ENCODE measurements around the gene CDH3. TPM values are rescaled to one million over a fixed set of nuclear protein-coding genes. Genes with fewer than 3 reads are reported as not detected.
"Not testable (repeated sequence)": the region's sequence is repeated elsewhere in the genome, so short reads cannot be mapped to it uniquely, and the experiment has no call there.

CDH3 gene
- total RNA-seq, 1 experiment from 2014 or later: not detected

DNA sequence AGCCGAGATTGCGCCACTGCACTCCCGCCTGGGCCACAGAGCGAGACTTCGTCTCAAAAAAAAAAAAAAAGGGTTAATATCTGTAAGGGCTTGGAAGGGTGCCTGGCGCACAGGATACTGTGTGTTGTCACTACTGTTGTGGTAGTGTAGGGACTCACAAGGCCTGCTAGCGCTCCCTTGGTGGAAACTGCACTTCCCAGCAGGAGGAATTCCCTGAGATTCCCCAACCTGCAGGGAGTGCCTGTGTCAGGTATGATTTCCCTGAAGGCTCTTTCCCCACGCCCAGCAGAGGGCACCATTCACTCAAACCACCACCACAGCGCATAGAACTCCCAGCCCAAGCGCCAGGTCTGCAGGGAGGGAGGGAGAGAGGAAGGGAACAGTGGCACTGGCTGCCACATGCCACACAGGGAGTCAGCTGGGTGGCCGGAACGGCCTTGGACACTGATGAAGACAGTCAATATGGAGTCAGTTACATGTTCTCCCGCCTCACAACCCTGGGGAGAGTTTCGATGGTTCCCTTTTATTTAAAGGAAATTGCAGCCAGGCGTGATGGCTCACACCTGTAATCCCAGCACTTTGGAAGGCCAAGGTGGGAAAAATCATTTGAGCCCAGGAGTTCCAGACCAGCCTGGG, 59.2 kb downstream of the CDH3 start:
- peak; percentile 82 for DNase-seq (ENCODE audit: low spot score)

DNA sequence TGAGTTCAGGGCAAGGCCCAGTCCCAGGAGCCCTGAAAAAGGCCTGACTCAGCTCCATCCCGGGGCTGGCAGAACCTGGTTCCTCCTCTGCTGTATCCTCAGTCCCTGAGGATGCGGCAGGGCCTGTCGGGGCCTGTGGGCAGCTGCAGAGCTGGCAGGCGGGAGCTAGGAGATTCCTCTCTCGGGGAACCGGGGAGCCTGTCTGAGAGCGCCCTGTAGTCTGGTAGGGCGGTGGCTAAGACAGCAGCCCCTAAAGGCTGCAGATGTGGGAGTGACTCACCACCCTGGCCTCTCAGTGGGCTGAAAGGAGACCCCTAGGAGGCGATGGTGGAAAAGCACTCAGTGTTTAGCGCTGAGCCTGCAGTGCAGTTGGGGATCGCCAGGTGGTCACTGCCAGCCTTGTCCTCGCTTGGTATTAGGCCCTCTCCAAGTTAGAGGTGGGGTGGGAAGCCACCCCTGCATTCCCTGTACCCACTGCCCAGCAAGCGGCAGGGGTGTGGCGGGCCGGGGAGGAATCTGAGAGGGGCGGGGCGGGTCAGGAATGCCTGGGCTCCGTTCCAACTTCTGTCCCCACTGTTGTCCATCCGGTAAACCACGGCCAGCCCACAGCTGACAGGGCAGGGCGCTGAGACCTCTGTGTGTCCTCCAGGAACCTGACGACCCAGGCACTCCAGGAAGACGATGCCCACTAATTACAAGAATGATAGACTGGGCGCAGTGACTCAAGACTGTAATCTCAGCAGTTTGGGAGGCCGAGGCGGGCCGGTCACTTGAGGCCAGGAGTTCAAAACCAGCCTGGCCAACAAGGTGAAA, 62.4 kb downstream of the CDH3 start:
- peak; percentile 84 for DNase-seq (ENCODE audit: low spot score)

DNA sequence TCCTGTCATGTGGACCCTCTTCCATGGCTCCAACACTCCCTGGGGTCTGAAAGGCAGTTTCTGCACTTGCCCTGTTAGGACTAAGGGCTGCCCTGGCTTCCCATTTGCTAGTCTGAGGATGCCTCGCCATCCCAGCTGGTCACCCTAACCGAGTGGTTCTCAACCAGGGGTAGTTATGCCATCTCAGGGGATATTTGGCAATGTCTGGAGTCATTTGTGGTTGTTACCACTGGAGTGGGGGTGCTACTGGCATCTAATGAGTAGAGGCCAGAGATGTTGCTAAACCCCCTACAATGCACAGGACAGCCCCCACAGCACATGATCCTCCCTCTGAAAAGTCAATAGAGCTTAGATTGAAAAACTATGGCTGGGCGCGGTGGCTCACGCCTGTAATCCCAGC, 65.1 kb downstream of the CDH3 start:
- DNase-seq (ENCODE audit: low spot score): no peak

DNA sequence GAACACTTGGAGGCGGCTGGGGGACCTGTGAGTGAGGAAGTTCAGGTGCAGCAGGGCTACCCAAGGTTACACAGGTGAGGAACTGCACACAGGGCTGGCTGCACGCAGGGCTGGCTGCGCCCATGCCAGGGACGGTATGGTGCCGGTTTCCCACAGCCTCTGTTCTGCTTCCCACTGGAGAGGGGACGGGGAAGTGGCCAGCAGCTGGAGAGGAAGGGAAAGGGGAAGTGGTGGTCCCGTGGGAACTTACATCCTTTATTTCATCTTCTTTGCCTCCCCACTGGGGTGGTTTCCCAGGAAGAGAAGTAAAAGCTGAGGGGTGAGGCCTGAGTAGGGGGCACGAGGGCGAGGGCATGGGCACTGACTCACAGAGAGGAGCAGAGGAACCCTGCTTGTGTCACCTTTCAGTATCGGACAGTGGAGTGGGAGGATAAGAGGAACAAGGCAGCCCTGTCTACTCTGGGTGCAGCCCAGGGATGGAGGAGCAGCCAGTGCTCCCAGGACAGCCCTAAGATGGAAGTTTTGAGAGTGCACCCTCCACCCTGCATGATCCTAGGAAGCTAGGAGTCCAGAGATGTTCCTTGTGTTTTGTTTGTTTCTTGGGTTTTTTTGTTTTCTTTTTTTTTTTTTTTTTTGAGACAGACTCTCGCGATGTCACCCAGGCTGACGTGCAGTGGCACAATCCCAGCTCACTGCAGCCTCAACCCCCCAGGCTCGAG, 66.5 kb downstream of the CDH3 start:
- no peak for DNase-seq (ENCODE audit: low spot score)

DNA sequence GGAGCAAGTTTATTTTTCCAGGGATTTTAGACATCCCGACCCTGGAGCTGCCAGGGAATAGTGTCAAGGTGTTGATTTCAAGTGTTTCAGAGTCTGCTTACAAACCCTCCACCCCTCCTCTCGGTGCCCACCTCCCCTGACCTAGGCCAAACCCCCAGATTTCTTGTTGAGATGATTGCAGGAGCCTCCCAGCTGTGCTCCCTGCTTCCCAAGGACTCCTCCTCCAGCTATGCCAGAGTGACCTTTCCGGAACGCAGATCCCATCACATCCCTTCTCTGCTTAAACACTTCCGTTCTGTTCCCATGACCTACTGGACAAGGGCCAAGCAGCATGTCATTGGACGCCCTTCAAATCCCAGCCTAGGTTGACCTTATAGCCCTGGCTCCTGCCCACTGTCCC, 68.3 kb downstream of the CDH3 start:
- no peak for DNase-seq (ENCODE audit: low spot score)

DNA sequence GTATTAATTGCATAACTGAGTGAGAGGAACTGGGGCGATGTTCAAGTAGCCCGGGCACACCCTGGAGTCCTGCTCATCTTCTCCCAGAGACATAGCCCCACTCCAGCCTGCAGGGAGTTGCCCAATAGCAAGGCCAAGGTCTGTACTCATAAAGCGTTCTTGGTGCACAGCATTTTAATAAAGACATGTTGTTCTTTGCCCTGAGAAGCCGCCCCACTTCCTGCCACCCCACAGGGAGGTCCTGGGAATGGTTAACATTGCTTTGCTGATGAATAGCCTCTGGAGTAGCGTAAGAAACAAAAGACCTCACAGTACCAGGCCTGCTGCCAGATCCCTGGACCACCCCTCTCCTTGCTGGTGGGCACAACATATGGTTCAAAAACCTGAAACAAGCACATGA, 70.4 kb downstream of the CDH3 start:
- DNase-seq (ENCODE audit: low spot score): no peak

DNA sequence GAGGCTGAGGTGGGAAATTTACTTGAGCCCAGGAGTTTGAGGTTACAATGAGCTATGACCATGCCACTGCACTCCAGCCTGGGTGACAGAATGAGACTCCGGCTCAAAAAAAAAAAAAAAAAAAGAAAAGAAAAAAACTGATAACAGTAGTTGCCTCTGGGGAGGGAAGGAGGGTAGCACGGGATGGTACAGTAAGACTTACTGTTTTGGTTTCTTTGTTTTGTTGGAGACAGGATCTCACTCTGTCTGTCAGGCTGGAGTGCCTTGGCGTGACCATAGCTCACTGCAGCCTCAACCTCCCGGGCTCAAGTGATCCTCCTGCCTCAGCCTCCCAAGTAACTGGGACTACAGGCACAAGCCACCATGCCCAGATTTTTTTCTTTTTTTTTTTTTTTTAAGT, 71.4 kb downstream of the CDH3 start:
- DNase-seq (ENCODE audit: low spot score): not testable (repeated sequence)

DNA sequence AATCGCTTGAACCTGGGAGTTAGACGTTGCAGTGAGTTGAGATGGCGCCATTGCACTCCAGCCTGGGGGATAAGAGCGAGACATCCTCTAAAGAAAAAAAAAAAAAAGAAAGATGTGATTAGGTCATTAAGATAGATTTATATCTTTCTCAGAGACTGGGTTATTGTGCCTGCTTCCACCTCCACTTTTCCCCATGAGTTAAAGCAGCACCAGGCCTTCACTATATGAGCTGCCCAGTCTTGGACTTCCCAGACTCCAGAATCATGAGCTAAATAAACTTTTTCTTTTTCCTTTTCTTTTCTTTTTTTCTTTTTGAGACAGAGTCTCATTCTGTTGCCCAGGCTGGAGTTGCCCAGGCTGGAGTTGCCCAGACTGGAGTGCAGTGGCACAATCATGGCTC, 72.6 kb downstream of the CDH3 start:
- DNase-seq (ENCODE audit: low spot score): no peak

DNA sequence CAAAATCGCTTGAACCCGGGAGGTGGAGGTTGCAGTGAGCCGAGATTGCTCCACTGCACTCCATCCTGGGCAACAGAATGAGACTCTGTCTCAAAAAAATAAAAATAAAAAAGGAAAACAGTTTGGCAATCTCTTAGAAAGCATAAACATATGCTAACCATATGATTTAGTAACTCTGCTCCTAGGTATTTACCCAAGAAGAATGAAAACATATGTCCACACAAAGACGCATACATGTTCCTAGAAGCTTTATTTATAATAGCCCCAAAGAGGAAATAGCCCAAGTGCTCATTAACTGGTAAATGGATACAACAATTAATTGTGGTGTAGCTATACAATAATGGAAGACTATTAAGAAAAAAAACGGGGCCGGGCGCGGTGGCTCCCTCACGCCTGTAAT, 73.5 kb downstream of the CDH3 start:
- DNase-seq (ENCODE audit: low spot score): no peak

DNA sequence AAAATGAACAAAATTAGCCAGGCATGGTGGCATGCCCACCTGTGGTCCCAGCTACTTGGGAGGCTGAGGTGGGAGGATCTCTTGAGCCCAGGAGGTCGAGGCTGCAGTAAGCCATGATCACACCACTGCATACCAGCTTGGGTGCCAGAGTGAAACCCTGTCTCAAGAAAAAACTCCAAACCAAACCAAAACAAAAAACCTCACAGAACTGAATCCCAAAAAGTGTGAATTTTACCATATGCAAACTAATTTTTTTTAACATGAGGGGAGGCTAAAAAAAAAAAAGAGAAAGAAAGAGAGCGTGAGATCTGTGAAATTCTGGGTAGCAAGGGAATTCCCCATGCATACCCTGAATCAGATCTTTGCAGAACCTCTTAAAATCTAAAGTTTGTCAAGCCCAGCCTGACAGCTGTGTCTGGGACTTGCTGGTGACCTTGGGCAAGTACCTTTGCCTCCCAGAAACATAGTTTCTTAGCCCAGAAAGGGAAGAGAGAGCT, 74.9 kb downstream of the CDH3 start:
- no peak for DNase-seq (ENCODE audit: low spot score)

DNA sequence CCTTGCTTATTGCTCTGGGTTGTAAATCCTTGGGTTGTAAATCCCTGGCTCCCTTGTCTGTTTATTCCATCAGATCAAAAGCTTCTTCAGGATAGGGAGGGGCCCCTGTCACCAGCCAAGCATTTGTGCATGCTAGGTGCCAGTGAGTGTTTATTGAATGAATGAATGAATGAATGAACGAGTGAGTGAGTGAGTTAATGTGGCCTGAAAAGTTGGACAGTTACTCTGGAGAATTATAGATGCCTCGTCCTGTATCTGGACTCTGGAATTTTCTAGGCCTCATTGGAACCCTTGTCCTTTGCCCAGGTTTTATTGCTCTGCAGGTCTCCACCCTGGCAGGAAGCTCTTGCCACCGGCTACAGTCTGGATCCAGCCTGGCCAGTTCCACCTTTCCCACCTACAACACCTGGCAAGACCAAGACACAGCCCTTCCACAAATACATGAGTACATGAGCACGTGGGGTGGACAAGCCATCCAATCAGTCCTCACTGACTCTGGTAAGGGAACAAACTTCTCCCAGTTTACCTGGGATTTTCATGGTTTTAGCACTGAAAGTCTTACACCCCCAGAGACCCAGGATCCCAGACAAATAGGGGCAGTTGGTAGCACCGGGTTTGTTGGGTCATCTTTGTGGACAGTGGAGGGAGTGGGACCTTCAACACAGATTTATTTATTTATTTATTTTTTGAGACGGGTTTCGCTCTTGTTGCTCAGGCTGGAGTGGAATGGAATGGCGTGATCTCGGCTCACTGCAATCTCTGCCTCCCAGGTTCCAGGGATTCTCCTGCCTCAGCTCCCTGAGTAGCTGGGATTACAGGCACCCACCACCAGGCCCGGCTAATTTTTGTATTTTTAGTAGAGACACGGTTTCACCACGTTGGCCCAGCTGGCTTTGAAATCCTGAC, 77.3 kb downstream of the CDH3 start:
- no peak for DNase-seq (ENCODE audit: low spot score)

DNA sequence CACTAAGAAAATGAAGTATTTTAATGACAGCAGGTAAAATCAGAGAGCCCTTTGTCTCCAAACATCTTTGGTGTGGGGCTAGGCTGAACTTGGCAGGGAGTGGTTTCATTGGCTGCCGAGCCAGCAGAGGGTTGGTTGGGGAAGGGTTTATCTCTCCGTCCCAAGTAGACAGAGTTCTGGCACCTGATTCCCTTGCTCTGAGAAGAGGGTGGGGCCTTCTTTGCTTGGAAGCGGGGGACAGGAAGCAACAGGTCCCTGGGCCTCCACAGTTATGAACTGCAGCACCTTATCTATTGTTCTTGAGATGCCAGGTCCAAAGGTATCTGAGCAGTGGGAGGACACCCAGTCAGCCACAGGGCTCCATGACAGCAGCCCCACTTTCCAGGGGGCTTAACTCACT, 79.7 kb downstream of the CDH3 start:
- DNase-seq (ENCODE audit: low spot score): no peak

DNA sequence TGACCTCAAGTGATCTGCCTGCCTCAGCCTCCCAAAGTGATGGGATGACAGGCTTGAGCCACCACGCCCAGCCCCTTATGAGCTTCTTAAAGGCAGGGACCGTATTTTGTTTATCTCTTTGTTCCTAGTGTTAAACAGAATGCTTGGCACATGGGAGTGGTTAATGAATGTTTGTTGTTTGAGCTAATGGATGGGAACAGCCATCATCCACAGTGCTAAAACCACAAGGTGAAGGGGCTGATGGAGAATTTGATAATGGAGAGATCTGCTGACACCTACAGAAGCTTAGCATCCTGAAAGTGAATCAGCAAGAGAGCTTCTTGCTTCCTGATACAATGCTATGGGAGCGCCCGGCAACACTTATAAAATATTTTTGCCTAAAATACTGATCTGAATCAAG, 83.4 kb downstream of the CDH3 start:
- DNase-seq (ENCODE audit: low spot score): no peak

DNA sequence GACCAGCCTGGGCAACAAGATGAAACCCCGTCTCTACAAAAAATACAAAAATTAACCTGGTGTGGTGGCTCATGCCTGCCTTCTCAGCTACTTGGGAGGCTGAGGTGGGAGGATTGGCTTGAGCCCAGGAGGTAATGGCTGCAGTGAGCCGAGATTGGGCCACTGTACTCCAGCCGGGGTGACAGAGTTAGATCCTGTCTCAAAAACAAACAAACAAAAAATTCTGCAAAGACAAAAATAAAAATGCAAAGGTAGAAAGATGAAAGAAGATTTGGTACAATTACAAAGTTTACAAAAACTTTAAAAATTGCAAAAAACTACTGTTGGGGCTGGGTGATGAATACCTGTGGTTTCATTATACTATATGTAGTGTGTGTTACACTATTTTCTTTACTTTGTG, 86.5 kb downstream of the CDH3 start:
- no peak for DNase-seq (ENCODE audit: low spot score)

DNA sequence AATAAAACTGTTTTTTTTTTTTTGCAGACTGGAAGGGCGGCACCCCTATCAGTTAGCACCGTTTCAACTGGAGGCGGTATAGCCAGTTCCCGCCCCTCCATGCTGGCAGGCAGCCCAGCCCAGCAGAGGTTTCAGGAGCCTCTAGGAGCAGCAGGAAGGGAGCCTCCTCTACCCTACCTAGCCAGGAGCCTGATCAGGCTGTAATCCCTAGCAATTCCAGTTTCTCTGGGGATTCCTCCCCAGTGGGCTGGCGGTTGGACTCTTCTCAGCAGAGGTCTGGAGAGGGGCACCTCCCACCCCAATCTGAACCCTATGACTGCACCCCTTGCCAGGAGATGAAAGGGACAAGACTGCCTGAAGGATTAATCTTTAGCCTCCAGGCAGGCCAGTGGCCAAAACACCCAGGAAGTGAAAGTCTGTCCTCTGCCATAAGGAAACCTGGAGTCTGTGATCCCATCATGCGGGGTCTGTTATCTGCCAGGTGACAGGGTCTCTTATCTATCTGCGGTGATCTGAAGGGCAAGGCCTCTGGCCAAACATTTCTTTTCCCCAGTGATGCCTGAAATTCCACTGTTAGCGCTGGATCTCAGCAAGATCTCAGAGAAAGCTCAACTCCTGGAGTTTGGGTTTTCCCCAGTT, 87.1 kb downstream of the CDH3 start:
- DNase-seq (ENCODE audit: low spot score): peak; percentile 77

DNA sequence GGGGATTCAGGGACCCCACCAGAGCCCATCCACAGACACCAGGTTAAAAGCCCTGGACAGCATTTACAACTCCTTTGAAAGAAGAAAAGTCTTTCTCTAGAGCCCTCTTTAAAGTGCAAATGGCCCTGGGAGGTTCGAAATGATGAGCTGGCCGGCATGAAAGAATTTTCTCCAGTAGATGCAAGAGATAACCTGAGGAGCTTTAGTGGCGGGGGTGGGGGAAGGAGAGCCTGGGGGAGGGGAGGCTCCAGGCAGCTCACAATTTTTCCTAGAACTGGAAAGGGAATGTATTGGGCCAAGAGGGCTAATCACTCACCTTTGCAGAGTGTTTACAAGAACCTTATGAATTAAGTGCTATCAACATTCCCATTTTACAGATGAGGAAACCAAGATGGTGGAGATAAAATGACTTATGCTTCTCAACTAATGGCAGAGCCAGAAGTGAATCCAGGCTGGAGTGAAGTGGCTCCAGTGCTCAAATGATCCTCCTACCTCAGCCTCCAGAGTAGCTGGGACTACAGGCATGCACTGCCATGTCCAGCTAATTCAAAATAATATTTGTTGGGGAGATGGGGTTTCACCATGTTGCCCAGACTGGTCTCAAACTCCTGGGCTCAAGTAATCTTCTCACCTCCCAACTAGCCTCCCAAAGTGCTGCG, 87.8 kb downstream of the CDH3 start:
- DNase-seq (ENCODE audit: low spot score): no peak

DNA sequence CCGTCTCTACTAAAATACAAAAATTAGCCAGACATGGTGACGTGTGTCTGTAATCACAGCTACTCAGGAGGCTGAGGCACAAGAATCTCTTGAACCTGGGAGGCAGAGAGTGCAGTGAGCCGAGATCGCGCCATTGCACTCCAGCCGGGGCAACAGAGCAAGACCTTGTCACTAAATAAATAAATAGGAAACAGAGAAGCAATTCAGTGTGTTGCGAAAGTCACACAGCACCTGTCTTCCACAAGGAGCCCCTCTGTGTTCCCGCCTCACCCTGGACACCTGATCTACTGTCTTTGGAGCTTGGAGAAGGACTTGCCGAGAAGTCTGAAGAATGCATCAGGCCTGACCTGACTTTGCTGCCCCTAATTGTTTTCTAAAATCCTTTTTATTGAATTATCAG, 88.5 kb downstream of the CDH3 start:
- no peak for DNase-seq (ENCODE audit: low spot score)

DNA sequence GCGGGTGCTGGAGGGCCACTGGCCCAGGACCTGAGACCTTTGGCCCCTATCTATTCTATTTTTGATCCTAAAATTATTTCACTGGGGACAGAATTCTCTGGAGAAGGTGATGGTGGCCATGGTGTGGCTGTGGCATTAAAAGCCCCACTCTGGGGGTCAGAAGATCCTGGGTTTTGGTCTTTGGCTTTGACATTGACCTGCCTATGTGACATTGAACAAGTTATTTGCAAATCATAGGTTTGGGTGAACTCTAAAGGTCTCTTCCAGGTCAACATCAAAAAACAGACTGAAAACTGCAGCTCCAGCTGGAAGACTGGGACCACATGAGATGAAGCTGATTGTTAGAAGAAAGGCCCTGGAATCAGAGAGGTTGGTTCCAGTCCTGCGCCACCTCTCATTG, 89.7 kb downstream of the CDH3 start:
- DNase-seq (ENCODE audit: low spot score): no peak

DNA sequence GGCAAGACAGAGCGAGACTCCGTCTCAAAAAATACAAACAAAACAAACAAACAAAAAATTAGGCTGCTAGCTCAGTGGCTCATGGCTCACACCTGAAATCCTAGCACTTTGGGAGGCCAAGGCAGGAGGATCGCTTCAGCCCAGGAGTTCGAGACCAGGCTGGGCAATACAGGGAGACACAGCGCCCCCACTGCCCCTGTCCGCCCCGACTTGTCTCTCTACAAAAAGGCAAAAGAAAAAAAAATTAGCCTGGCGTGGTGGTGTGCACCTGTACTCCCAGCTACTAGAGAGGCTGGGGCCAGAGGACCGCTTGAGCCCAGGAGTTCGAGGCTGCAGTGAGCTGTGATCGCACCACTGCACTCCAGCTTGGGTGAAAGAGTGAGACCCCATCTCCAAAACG, 91.5 kb downstream of the CDH3 start:
- DNase-seq (ENCODE audit: low spot score): no peak

DNA sequence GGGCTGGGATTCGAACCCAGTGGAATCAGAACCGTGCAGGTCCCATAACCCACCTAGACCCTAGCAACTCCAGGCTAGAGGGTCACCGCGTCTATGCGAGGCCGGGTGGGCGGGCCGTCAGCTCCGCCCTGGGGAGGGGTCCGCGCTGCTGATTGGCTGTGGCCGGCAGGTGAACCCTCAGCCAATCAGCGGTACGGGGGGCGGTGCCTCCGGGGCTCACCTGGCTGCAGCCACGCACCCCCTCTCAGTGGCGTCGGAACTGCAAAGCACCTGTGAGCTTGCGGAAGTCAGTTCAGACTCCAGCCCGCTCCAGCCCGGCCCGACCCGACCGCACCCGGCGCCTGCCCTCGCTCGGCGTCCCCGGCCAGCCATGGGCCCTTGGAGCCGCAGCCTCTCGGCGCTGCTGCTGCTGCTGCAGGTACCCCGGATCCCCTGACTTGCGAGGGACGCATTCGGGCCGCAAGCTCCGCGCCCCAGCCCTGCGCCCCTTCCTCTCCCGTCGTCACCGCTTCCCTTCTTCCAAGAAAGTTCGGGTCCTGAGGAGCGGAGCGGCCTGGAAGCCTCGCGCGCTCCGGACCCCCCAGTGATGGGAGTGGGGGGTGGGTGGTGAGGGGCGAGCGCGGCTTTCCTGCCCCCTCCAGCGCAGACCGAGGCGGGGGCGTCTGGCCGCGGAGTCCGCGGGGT, 92.1 kb downstream of the CDH3 start, which contains the start of gene CDH1:
Gene CDH1, plus strand, starts transcription at position 247 of the 684 bp plus-strand sequence. Its CDS starts 124 bp downstream, at position 371.
- no peak for DNase-seq (ENCODE audit: low spot score)
